OCI-LY1 (cell line): ENCODE results near the gene MID1.

Experiments
- EZH2 ChIP-seq: fragments of 200-600 bp; sonication (generic), shearing (Covaris generic); IDR thresholded peaks from 2 replicates; pipeline ENCODE4 v1.8.0; 2017; ENCODE audit warnings: borderline replicate concordance, mixed run types, mild to moderate bottlenecking, antibody characterized with exemption, low read length, moderate library complexity, mixed read lengths
- TF ChIP-seq, protein P1 (sequence below): fragments of 200-600 bp; sonication (generic), shearing (Covaris generic); IDR thresholded peaks from 2 replicates; pipeline ENCODE4 v1.5.1; 2017; ENCODE audit warnings: mild to moderate bottlenecking, antibody characterized with exemption, low read length, moderate library complexity, mixed read lengths

- TF ChIP-seq, protein P1, sequence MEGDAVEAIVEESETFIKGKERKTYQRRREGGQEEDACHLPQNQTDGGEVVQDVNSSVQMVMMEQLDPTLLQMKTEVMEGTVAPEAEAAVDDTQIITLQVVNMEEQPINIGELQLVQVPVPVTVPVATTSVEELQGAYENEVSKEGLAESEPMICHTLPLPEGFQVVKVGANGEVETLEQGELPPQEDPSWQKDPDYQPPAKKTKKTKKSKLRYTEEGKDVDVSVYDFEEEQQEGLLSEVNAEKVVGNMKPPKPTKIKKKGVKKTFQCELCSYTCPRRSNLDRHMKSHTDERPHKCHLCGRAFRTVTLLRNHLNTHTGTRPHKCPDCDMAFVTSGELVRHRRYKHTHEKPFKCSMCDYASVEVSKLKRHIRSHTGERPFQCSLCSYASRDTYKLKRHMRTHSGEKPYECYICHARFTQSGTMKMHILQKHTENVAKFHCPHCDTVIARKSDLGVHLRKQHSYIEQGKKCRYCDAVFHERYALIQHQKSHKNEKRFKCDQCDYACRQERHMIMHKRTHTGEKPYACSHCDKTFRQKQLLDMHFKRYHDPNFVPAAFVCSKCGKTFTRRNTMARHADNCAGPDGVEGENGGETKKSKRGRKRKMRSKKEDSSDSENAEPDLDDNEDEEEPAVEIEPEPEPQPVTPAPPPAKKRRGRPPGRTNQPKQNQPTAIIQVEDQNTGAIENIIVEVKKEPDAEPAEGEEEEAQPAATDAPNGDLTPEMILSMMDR = no peak
- TF ChIP-seq EZH2 = no peak
Observed at GRCh38 chrX:10628906-10629305, 8.5 kb upstream of the MID1 start.
